ENCODE measurements around the gene PAX5. TPM values are rescaled to one million over a fixed set of nuclear protein-coding genes. Genes with fewer than 3 reads are reported as not detected.

PAX5 gene
- total and polyA plus RNA-seq, 5 donors = 0.03 TPM; not detected in 4

DNA sequence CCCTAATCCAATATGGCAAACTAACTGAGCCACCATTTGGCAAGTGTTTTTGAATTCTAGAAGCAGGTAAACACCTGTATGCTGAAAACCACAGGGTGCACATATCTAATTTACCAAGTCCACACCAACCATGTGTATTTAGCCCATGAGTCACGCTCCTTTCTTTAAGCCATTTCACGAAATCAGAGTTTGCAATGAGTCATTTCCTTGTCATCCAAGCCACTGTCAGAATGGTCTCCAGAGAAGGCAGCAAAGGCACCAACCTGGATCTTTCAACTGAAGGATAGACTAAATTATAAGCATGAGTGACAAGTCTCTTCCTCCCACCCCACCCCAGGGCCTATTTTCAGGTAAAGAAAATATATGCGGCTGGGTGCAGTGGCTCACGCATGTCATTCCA is 110.0 kb downstream of the PAX5 start:
- H3K4me3 ChIP-seq (ENCODE audit: low read length) = no peak overlapping the region
- no peak overlapping the region for H3K27ac ChIP-seq (ENCODE audit: low read length)
- H3K27me3 ChIP-seq (ENCODE audit: control insufficient read depth, insufficient read depth) = no peaks in the 10 kb centered on the region
- no peaks in the 10 kb centered on the region for H3K9me3 ChIP-seq (ENCODE audit: control insufficient read depth, low read length)
- ATAC-seq (no peak), DNase-seq (no peak)
- H3K4me1 ChIP-seq (ENCODE audit: control insufficient read depth, insufficient read depth, low read length) = no peaks in the 10 kb centered on the region
- WGBS = 69% methylated on average over 4 of the region's 4 CpGs
- intact Hi-C loops (cut with DNase I) = no loop called here

GRCh38 chr9:36923025-36923625 is 110.9 kb downstream of the PAX5 start:
- intact Hi-C loops (cut with DNase I) = no loop called here
- no peaks in the 10 kb centered on the region for H3K9me3 ChIP-seq (ENCODE audit: control insufficient read depth, low read length)
- no peaks in the 10 kb centered on the region for H3K4me1 ChIP-seq (ENCODE audit: control insufficient read depth, insufficient read depth, low read length)
- H3K27me3 ChIP-seq (ENCODE audit: control insufficient read depth, insufficient read depth) = no peaks in the 10 kb centered on the region
- H3K4me3 ChIP-seq (ENCODE audit: low read length) = no peak overlapping the region
- no peak for DNase-seq
- no peak overlapping the region for H3K27ac ChIP-seq (ENCODE audit: low read length)
- 78% methylated on average over 7 of the region's 7 CpGs for WGBS
- no peak for ATAC-seq

- DNase-seq = no peak
- Histone ChIP-seq H3K4me1 (ENCODE audit: control insufficient read depth, insufficient read depth, low read length) (no peaks in the 10 kb centered on the region), H3K4me3 (ENCODE audit: low read length) (no peak overlapping the region), H3K27ac (ENCODE audit: low read length) (no peak overlapping the region), H3K27me3 (ENCODE audit: control insufficient read depth, insufficient read depth) (no peaks in the 10 kb centered on the region), H3K9me3 (ENCODE audit: control insufficient read depth, low read length) (no peaks in the 10 kb centered on the region)
- ATAC-seq = no peak
- WGBS = 77% methylated on average over 5 of the region's 5 CpGs
- intact Hi-C loops (cut with DNase I) = no loop called here
These were observed 111.5 kb downstream of the PAX5 start for GRCh38 chr9:36922548-36922947.

GRCh38 chr9:36914212-36914577 is 119.9 kb downstream of the PAX5 start:
- ATAC-seq = no peak
- no peak overlapping the region for H3K27ac ChIP-seq (ENCODE audit: low read length)
- intact Hi-C loops (cut with DNase I) = no loop called here
- no peaks in the 10 kb centered on the region for H3K4me1 ChIP-seq (ENCODE audit: control insufficient read depth, insufficient read depth, low read length)
- H3K4me3 ChIP-seq (ENCODE audit: low read length) = no peak overlapping the region
- H3K27me3 ChIP-seq (ENCODE audit: control insufficient read depth, insufficient read depth) = no peaks in the 10 kb centered on the region
- H3K9me3 ChIP-seq (ENCODE audit: control insufficient read depth, low read length) = no peaks in the 10 kb centered on the region
- 51% methylated on average over 3 of the region's 3 CpGs for WGBS
- DNase-seq = no peak

DNA sequence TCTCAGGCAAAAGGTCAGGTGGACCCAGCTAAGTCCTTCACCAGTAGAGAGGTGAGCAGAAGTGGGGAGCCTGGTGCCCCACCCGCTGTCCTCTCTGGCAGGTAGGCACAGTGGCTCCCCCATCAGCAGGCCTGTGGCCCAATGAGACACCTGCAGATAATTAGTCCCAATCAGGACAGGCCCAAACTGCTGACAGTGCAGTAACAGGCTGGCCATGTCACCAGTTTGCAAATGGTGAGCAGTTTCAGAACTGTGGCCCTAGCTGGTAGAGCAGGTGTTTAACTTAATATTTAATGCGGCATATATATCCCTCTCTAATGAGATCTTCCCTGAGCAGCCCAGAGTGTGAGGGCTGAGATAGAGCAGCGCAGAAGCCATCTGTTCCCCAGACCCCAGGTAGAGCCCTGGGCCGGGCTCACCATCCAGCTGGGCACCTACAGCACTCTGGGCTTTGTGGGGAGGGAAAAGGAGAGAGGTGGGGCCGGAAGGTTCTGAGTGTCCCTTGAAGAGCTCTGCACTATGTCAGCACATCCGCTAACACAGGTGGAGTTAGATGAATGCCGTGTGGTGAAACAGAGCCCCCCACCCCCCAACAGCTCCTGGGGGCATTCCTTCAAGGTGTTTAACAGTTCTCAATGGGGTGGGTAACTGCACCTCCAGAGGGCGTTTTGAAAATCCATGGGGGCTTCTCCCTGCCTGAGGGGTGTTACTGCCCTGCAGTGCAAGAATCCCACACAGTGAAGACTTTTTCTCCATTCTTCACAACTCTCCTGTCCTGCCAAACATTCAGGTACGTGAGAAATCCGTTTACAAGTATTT is 120.5 kb downstream of the PAX5 start:
- WGBS = 44% methylated on average over 10 of the region's 10 CpGs
- H3K4me1 ChIP-seq (ENCODE audit: control insufficient read depth, insufficient read depth, low read length) = no peaks in the 10 kb centered on the region
- no peak for ATAC-seq
- no peak overlapping the region for H3K27ac ChIP-seq (ENCODE audit: low read length)
- intact Hi-C loops (cut with DNase I) = no loop called here
- DNase-seq = no peak
- H3K27me3 ChIP-seq (ENCODE audit: control insufficient read depth, insufficient read depth) = no peaks in the 10 kb centered on the region
- H3K9me3 ChIP-seq (ENCODE audit: control insufficient read depth, low read length) = no peaks in the 10 kb centered on the region
- H3K4me3 ChIP-seq (ENCODE audit: low read length) = no peak overlapping the region

GRCh38 chr9:36912620-36913019 is 121.4 kb downstream of the PAX5 start:
- intact Hi-C loops (cut with DNase I) = no loop called here
- no peaks in the 10 kb centered on the region for H3K27me3 ChIP-seq (ENCODE audit: control insufficient read depth, insufficient read depth)
- H3K27ac ChIP-seq (ENCODE audit: low read length) = no peak overlapping the region
- no peak for ATAC-seq
- no peak overlapping the region for H3K4me3 ChIP-seq (ENCODE audit: low read length)
- 70% methylated on average over 3 of the region's 3 CpGs for WGBS
- H3K9me3 ChIP-seq (ENCODE audit: control insufficient read depth, low read length) = no peaks in the 10 kb centered on the region
- H3K4me1 ChIP-seq (ENCODE audit: control insufficient read depth, insufficient read depth, low read length) = no peaks in the 10 kb centered on the region
- no peak for DNase-seq

- H3K27me3 ChIP-seq (ENCODE audit: control insufficient read depth, insufficient read depth) = no peaks in the 10 kb centered on the region
These were observed 122.3 kb downstream of the PAX5 start for GRCh38 chr9:36911601-36912412.

DNA sequence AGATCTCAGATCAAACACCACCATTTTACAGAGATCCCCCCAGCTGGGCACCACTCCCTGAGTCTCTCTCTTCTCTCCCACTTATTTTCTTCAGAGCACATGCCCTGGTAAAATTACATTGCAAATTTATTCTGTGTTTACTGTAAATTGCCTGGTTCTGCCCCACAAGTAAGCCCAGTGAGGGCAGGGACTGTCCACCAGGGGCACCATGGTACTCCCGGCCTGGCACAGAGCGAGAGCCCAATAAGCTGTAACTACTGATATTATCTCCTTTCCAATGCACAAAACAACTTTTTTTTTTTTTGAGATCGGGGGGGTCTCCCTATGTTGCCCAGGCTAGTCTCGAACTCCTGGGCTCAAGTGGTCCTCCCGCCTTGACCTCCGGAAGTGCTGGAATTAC is 123.0 kb downstream of the PAX5 start:
- Histone ChIP-seq H3K27me3 (ENCODE audit: control insufficient read depth, insufficient read depth) (no peaks in the 10 kb centered on the region), H3K4me3 (ENCODE audit: low read length) (no peak overlapping the region), H3K9me3 (ENCODE audit: control insufficient read depth, low read length) (no peaks in the 10 kb centered on the region), H3K27ac (ENCODE audit: low read length) (no peak overlapping the region), H3K4me1 (ENCODE audit: control insufficient read depth, insufficient read depth, low read length) (no peaks in the 10 kb centered on the region)
- ATAC-seq (no peak), DNase-seq (no peak)
- 71% methylated on average over 6 of the region's 6 CpGs for WGBS
- intact Hi-C loops (cut with DNase I) = no loop called here

More at GRCh38 chr9:36911601-36912412, 122.3 kb downstream of the PAX5 start:
- H3K4me3 ChIP-seq (ENCODE audit: low read length) = no peak overlapping the region
- H3K4me1 ChIP-seq (ENCODE audit: control insufficient read depth, insufficient read depth, low read length) = no peaks in the 10 kb centered on the region
- 59% methylated on average over 12 of the region's 12 CpGs for WGBS
- intact Hi-C loops (cut with DNase I) = no loop called here
- DNase-seq (no peak), ATAC-seq (no peak)
- H3K9me3 ChIP-seq (ENCODE audit: control insufficient read depth, low read length) = no peaks in the 10 kb centered on the region
- no peak overlapping the region for H3K27ac ChIP-seq (ENCODE audit: low read length)

GRCh38 chr9:36906492-36906891 is 127.6 kb downstream of the PAX5 start:
- Histone ChIP-seq H3K27me3 (ENCODE audit: control insufficient read depth, insufficient read depth) (no peaks in the 10 kb centered on the region), H3K4me1 (ENCODE audit: control insufficient read depth, insufficient read depth, low read length) (no peaks in the 10 kb centered on the region), H3K4me3 (ENCODE audit: low read length) (no peak overlapping the region), H3K9me3 (ENCODE audit: control insufficient read depth, low read length) (no peaks in the 10 kb centered on the region), H3K27ac (ENCODE audit: low read length) (no peak overlapping the region)
- 68% methylated on average over 6 of the region's 6 CpGs for WGBS
- no peak for DNase-seq
- ATAC-seq = no peak
- intact Hi-C loops (cut with DNase I) = no loop called here

DNA sequence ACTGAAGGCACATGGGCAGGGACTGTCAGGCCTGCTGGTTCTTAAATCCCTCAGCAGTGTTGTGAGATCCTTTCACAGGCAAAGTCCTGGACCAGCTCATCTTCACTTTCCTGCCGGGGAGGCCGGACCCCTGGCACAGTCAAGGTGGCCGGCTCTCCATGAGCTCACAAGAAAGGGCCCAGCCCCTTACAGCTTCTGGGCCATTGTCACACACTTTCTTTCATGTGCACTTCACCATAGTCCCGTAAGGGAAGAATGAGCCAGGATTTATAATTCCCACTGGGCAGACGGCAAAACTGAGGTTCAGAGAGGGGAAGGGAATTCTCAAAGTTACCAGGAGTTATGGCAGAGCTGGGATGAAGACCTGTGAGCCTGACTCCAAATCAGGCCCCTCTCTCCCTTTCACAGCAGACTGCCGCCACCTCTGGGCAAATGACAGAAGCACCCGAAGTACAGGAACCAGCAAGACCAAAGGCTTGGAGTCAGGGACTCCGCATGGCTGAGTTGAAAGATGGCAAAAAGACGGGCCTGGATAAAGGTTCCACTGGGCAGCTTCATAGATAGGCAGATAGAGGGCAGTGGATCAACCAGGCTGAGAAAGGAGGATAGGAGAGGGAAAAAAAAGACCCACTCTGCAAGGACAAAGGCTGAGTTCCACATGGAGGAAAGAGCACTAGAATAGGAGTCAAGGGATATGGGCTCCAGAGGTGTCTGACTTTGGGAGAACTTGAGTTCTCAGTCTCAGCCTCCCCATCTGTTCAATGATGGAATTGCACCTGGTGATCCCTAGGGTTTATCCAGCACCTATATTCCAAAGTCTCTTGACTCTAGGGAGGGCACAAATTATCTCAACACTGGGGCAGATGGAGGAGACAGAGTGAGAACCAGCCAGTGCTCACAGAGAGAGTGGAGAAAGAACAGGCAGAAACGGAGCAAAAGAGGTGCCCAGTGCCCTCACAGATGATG is 128.7 kb downstream of the PAX5 start:
- no peak for DNase-seq
- Histone ChIP-seq H3K9me3 (ENCODE audit: control insufficient read depth, low read length) (no peaks in the 10 kb centered on the region), H3K4me1 (ENCODE audit: control insufficient read depth, insufficient read depth, low read length) (no peaks in the 10 kb centered on the region), H3K27me3 (ENCODE audit: control insufficient read depth, insufficient read depth) (no peaks in the 10 kb centered on the region), H3K27ac (ENCODE audit: low read length) (no peak overlapping the region), H3K4me3 (ENCODE audit: low read length) (no peak overlapping the region)
- no peak for ATAC-seq
- WGBS = 73% methylated on average over 10 of the region's 10 CpGs
- intact Hi-C loops (cut with DNase I) = no loop called here
